Spleen (tissue), 7 donors: ENCODE results near the gene OR6C2.
"Not testable (repeated sequence)": the region's sequence is repeated elsewhere in the genome, so short reads cannot be mapped to it uniquely, and the experiment has no call there.

Source experiments
- POLR2A ChIP-seq, 3 donors: fragments of 450-650 bp; IDR thresholded peaks; one replicate each; pipeline ENCODE4 v1.5.1; 2017; ENCODE audit warnings: antibody characterized with exemption in 3 of 3, mild to moderate bottlenecking in 1 of 3
- TF ChIP-seq, protein P1 (sequence below), 11 experiments: fragments of 200-600 bp in 7 of 11; fragments of 450-650 bp in 4 of 11; sonication (generic) in 4 of 11; IDR thresholded peaks in 8 of 11; conservative IDR thresholded peaks in 3 of 11; 1 replicate in 7 of 11; 2 replicates in 4 of 11; pipeline versions ENCODE4 v1.4.0 to v1.8.0; 2016 to 2021; ENCODE audit warnings: antibody characterized with exemption in 11 of 11, inconsistent platforms in 4 of 11, mild to moderate bottlenecking in 1 of 11
- donor health status: DM: no; HTN: no; CAD: no; lungs with moderate emphysema.
- donor health status: DM: no; HTN: no; CAD: no.
- donor health status: DM: no; HTN: no; CAD: no.

DNA sequence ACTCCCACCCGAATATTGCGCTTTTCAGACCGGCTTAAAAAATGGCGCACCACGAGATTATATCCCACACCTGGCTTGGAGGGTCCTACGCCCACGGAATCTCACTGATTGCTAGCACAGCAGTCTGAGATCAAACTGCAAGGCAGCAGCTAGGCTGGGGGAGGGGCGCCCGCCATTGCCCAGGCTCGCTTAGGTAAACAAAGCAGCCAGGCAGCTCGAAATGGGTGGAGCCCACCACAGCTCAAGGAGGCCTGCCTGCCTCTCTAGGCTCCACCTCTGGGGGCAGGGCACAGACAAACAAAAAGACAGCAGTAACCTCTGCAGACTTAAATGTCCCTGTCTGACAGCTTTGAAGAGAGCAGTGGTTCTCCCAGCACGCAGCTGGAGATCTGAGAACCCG lies 40.4 kb downstream of the OR6C2 start:
- TF ChIP-seq, protein P1, sequence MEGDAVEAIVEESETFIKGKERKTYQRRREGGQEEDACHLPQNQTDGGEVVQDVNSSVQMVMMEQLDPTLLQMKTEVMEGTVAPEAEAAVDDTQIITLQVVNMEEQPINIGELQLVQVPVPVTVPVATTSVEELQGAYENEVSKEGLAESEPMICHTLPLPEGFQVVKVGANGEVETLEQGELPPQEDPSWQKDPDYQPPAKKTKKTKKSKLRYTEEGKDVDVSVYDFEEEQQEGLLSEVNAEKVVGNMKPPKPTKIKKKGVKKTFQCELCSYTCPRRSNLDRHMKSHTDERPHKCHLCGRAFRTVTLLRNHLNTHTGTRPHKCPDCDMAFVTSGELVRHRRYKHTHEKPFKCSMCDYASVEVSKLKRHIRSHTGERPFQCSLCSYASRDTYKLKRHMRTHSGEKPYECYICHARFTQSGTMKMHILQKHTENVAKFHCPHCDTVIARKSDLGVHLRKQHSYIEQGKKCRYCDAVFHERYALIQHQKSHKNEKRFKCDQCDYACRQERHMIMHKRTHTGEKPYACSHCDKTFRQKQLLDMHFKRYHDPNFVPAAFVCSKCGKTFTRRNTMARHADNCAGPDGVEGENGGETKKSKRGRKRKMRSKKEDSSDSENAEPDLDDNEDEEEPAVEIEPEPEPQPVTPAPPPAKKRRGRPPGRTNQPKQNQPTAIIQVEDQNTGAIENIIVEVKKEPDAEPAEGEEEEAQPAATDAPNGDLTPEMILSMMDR (IDR thresholded peaks at IDR 0.05 in 8 of 11, conservative IDR thresholded peaks at IDR 0.05 in 3 of 11) = not testable (repeated sequence)
- not testable (repeated sequence) for TF ChIP-seq POLR2A (IDR thresholded peaks at IDR 0.05)
